ENCODE results near the gene EFHD2.

DNA sequence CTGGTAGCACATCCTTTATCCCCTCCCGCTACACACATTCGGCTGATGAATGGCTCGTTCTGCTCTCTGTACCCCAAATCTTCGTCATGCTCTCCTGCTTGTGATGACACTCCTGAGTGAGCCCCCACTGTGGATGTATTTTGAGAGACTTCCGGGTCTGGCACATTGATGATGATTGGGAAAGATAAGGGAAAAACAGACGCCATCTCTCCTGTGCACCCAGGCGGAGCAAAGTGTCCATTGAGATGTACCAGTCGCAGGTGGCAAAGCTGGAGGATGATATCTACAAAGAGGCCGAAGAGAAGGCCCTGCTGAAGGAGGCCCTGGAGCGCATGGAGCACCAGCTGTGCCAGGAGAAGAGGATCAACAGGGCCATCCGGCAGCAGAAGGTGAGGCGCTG lies 27.9 kb upstream of the EFHD2 start:
- TF ChIP-seq CTCF (IDR thresholded peaks at IDR 0.05) = no peak
- no peak for TF ChIP-seq POLR2AphosphoS5 (IDR thresholded peaks at IDR 0.05; ENCODE audit: low read depth, low read length)
- TF ChIP-seq REST (IDR thresholded peaks at IDR 0.05; ENCODE audit: insufficient read depth in 1 of 2, low read depth in 2 of 2, low read length in 1 of 2) = no peak
